Gastrocnemius medialis (tissue), 4 donors: ENCODE results near the gene PDCD11. TPM values are rescaled to one million over a fixed set of nuclear protein-coding genes. Genes with fewer than 3 reads are reported as not detected.

ENCODE experiments used
- ATAC-seq, 2 donors: fragments of 150-250 bp; one replicate each; pipeline ENCODE4 v1.9.1; 2016
- DNase-seq, 2 donors: peaks; one replicate each; pipeline ENCODE4 v3.0.0-alpha.2; 2019
- H3K27ac ChIP-seq, 4 donors: fragments of 200-600 bp; sonication (generic); 1 replicate in 1 of 4; 2 replicates in 3 of 4; pipeline ENCODE4 v1.5.1; 2016 to 2018; ENCODE audit warnings: mild to moderate bottlenecking in 2 of 4, moderate library complexity in 1 of 4
- H3K27me3 ChIP-seq, 3 donors: fragments of 200-600 bp; sonication (generic) in 2 of 3; 1 replicate in 1 of 3; 2 replicates in 2 of 3; pipeline versions ENCODE4 v1.5.1 to v1.6.0; 2016 to 2019; ENCODE audit warnings: mild to moderate bottlenecking in 1 of 3, moderate library complexity in 1 of 3
- H3K36me3 ChIP-seq, 2 donors: fragments of 200-600 bp; sonication (generic) in 1 of 2; one replicate each; pipeline ENCODE4 v1.5.1; 2017 to 2018
- H3K4me1 ChIP-seq, 2 donors: fragments of 200-600 bp; sonication (generic) in 1 of 2; one replicate each; pipeline ENCODE4 v1.5.1; 2016 to 2017; ENCODE audit warnings: mild to moderate bottlenecking in 2 of 2
- H3K4me3 ChIP-seq, 4 donors: fragments of 200-600 bp; sonication (generic) in 3 of 4; 1 replicate in 1 of 4; 2 replicates in 3 of 4; pipeline ENCODE4 v1.5.1; 2016 to 2019; ENCODE audit warnings: mild to moderate bottlenecking in 2 of 4
- H3K9me3 ChIP-seq, 3 donors: fragments of 200-600 bp; sonication (generic) in 2 of 3; 1 replicate in 1 of 3; 2 replicates in 2 of 3; pipeline ENCODE4 v1.5.1; 2016 to 2019
- POLR2A ChIP-seq, 2 donors: fragments of 450-650 bp; IDR thresholded peaks; one replicate each; pipeline ENCODE4 v1.6.1; 2017; ENCODE audit warnings: antibody characterized with exemption in 2 of 2, mild to moderate bottlenecking in 2 of 2, moderate library complexity in 2 of 2
- in situ Hi-C, 4 donors: fragments of 200-750 bp; cut with MboI; loops; one replicate each; pipeline versions ENCODE4 v1.15.0 to v1.8.0; 2017; ENCODE audit warnings: low sequenced_read_pairs in 4 of 4
- intact Hi-C: fragments of 100-400 bp; cut with DNase I; formaldehyde crosslinking; loops from one replicate; pipeline ENCODE4 v1.15.1; 2023; ENCODE audit warnings: low total_unique reads
- microRNA counts, 2 donors: library from miRNA; unstranded; fragments of <30 nt; microRNA quantifications; one replicate each; lab custom pipeline; 2016
- microRNA-seq, 2 donors: library from miRNA; unstranded; fragments of <30 nt; microRNA quantifications; one replicate each; pipeline ENCODE4, GENCODE V29; 2016; ENCODE audit warnings: borderline replicate concordance in 2 of 2
- total RNA-seq, 4 donors: library from RNA; depleted of rRNA; stranded (reverse); fragments of >200 nt; gene quantifications; one replicate each; pipeline versions ENCODE4 v1.1.0 to v1.2.3, GENCODE V29; 2016
- TF ChIP-seq, protein P1 (sequence below), 5 experiments: fragments of 450-650 bp in 3 of 5; fragments of 200-600 bp in 2 of 5; sonication (generic) in 2 of 5; IDR thresholded peaks in 4 of 5; conservative IDR thresholded peaks in 1 of 5; 1 replicate in 4 of 5; 2 replicates in 1 of 5; pipeline ENCODE4 v1.5.1; 2016 to 2019; ENCODE audit warnings: antibody characterized with exemption in 5 of 5, mild to moderate bottlenecking in 3 of 5, moderate library complexity in 3 of 5

The PDCD11 gene
- total RNA-seq, 4 donors from 2014 or later, result 16.7 to 22.7 (median 19.5) TPM

GRCh38 chr10:103493916-103494877, 97.8 kb downstream of the PDCD11 start:
- H3K27ac ChIP-seq, result no peak overlapping the region
- H3K4me3 ChIP-seq, result peak overlapping the region; percentile 42 to 61 (median 51)
- DNase-seq (no peak), ATAC-seq (peak in 1 of 2 donors; percentile 8)
- H3K27me3 ChIP-seq, result peaks cover 13 to 15% (median 13%) of the 10 kb centered on the region in 3 donors
- H3K9me3 ChIP-seq, result no peaks in the 10 kb centered on the region
- in situ Hi-C loops, result no loop called here
- TF ChIP-seq POLR2A (IDR thresholded peaks at IDR 0.05), result no peak
- TF ChIP-seq, protein P1, sequence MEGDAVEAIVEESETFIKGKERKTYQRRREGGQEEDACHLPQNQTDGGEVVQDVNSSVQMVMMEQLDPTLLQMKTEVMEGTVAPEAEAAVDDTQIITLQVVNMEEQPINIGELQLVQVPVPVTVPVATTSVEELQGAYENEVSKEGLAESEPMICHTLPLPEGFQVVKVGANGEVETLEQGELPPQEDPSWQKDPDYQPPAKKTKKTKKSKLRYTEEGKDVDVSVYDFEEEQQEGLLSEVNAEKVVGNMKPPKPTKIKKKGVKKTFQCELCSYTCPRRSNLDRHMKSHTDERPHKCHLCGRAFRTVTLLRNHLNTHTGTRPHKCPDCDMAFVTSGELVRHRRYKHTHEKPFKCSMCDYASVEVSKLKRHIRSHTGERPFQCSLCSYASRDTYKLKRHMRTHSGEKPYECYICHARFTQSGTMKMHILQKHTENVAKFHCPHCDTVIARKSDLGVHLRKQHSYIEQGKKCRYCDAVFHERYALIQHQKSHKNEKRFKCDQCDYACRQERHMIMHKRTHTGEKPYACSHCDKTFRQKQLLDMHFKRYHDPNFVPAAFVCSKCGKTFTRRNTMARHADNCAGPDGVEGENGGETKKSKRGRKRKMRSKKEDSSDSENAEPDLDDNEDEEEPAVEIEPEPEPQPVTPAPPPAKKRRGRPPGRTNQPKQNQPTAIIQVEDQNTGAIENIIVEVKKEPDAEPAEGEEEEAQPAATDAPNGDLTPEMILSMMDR (IDR thresholded peaks at IDR 0.05 in 4 of 5, conservative IDR thresholded peaks at IDR 0.05 in 1 of 5), result no peak
- H3K4me1 ChIP-seq, result peaks cover 0 to 8% of the 10 kb centered on the region in 2 donors
- intact Hi-C loops, result no loop called here
- no peaks in the 10 kb centered on the region for H3K36me3 ChIP-seq

GRCh38 chr10:103495321-103495720, 98.9 kb downstream of the PDCD11 start:
- TF ChIP-seq POLR2A (IDR thresholded peaks at IDR 0.05), result no peak
- TF ChIP-seq, protein P1 (IDR thresholded peaks at IDR 0.05 in 4 of 5, conservative IDR thresholded peaks at IDR 0.05 in 1 of 5), result no peak
- intact Hi-C loops, result no loop called here
- H3K36me3 ChIP-seq, result no peaks in the 10 kb centered on the region
- peaks cover 0 to 8% of the 10 kb centered on the region in 2 donors for H3K4me1 ChIP-seq
- ATAC-seq (no peak), DNase-seq (no peak)
- in situ Hi-C loops, result no loop called here
- no peak overlapping the region for H3K4me3 ChIP-seq
- H3K9me3 ChIP-seq, result no peaks in the 10 kb centered on the region
- no peak overlapping the region for H3K27ac ChIP-seq
- peaks cover 13 to 15% (median 13%) of the 10 kb centered on the region in 3 donors for H3K27me3 ChIP-seq

MicroRNAs encoded within 50 kb of the gene (microRNA counts, 767-probe panel; counts per million panel counts)
- microRNA hsa-miR-1307-3p (lab: Ali Mortazavi, UCI), result 356 to 448 counts per million in 2 donors

Small RNA genes within 50 kb of the gene (microRNA-seq; reads per million reads assigned to microRNA genes)
- 531 to 644 reads per million in 2 donors for gene MIR1307

Other genes with a start within 250 kb of the PDCD11 start
- gene NT5C2, start 203.4 kb upstream of the PDCD11 start, total RNA-seq, result 10 to 100 TPM; 33.5 to 53.2 (median 35.3) TPM
- not detected for gene RPEL1, start 150.7 kb upstream of the PDCD11 start, total RNA-seq
- gene INA, start 119.5 kb upstream of the PDCD11 start, total RNA-seq, result under 1 TPM in 1 of 4 donors, not detected in 3; 0.24 TPM
- gene PCGF6, start 45.5 kb upstream of the PDCD11 start, total RNA-seq, result 10 to 100 TPM in 3 of 4 donors, 1 to 10 TPM in 1; 8.9 to 16.0 (median 12.1) TPM
- gene TAF5, start 28.6 kb upstream of the PDCD11 start, total RNA-seq, result 1 to 10 TPM; 4.1 to 6.4 (median 5.2) TPM
- gene ATP5MK, start 151 bp upstream of the PDCD11 start, total RNA-seq, result 100 to 1,000 TPM; 436 to 724 (median 552) TPM
- gene CALHM2, start 55.7 kb downstream of the PDCD11 start, total RNA-seq, result 10 to 100 TPM in 3 of 4 donors, 1 to 10 TPM in 1; 8.9 to 19.8 (median 16.9) TPM
- gene CALHM1, start 62.3 kb downstream of the PDCD11 start, total RNA-seq, result not detected
- not detected for gene CALHM3, start 82.6 kb downstream of the PDCD11 start, total RNA-seq
- 100 to 1,000 TPM in 2 of 4 donors, 10 to 100 TPM in 2; 67.6 to 147 (median 110) TPM for gene NEURL1, start 97.1 kb downstream of the PDCD11 start, total RNA-seq